WTC11 (cell line): ENCODE data around the gene CARM1. TPM values are rescaled to one million over a fixed set of nuclear protein-coding genes. Genes with fewer than 3 reads are reported as not detected.

Experiments
- ATAC-seq: fragments of 200-7000 bp; cut with Tn5 transposase; 2 replicates; pipeline ENCODE4 v1.10.0; 2021; ENCODE audit warnings: mild to moderate bottlenecking, moderate library complexity
- CTCF ChIA-PET: fragments of 300-600 bp; sonication (Branson Sonifier 250); formaldehyde crosslinking; loops from one replicate; lab custom pipeline; 2021; ENCODE audit warnings: antibody characterized with exemption; lab: Charles Lee
- POLR2A ChIA-PET: fragments of 350-600 bp; sonication (Branson Sonifier 250); formaldehyde crosslinking; loops from one replicate; lab custom pipeline; 2021; ENCODE audit warnings: antibody characterized with exemption; lab: Charles Lee
- DNase-seq: peaks from one replicate; pipeline ENCODE4 v3.0.0; 2021; ENCODE audit warnings: low spot score
- H3K27ac Mint-ChIP-seq: 2 replicates; pipeline ENCODE4 v1.8.0; 2021; ENCODE audit warnings: mixed read lengths
- H3K27me3 Mint-ChIP-seq: 2 replicates; pipeline ENCODE4 v1.8.0; 2021; ENCODE audit warnings: low read depth, mild to moderate bottlenecking, moderate library complexity, mixed read lengths
- H3K36me3 Mint-ChIP-seq: 2 replicates; pipeline ENCODE4 v1.8.0; 2021; ENCODE audit warnings: mixed read lengths
- H3K4me1 Mint-ChIP-seq: 2 replicates; pipeline ENCODE4 v1.8.0; 2022; ENCODE audit warnings: mixed read lengths
- H3K4me3 Mint-ChIP-seq: 2 replicates; pipeline ENCODE4 v1.8.0; 2021; ENCODE audit warnings: mild to moderate bottlenecking, moderate library complexity, mixed read lengths
- H3K9me3 Mint-ChIP-seq: 2 replicates; pipeline ENCODE4 v1.8.0; 2021; ENCODE audit warnings: mixed read lengths
- ARID4B ChIP-seq: sonication (generic); formaldehyde crosslinking; IDR thresholded peaks from 2 replicates; pipeline ENCODE4 v1.8.0; 2023; ENCODE audit warnings: missing genetic modification reagents, mild to moderate bottlenecking, borderline replicate concordance
- ATF1 ChIP-seq: sonication (generic); formaldehyde crosslinking; IDR thresholded peaks from 2 replicates; pipeline ENCODE4 v1.8.1; 2023; ENCODE audit warnings: mild to moderate bottlenecking, moderate library complexity, missing genetic modification reagents
- ATF3 ChIP-seq: sonication (generic); formaldehyde crosslinking; conservative IDR thresholded peaks from 2 replicates; pipeline ENCODE4 v1.8.1; 2022; ENCODE audit warnings: mild to moderate bottlenecking, missing genetic modification reagents
- ATF6 ChIP-seq: sonication (generic); formaldehyde crosslinking; IDR thresholded peaks from 2 replicates; pipeline ENCODE4 v1.8.1; 2023; ENCODE audit warnings: mild to moderate bottlenecking, missing genetic modification reagents
- E2F5 ChIP-seq: sonication (generic); formaldehyde crosslinking; IDR thresholded peaks from 2 replicates; pipeline ENCODE4 v1.8.1; 2022; ENCODE audit warnings: mild to moderate bottlenecking, moderate library complexity, missing genetic modification reagents
- ELF4 ChIP-seq: sonication (generic); formaldehyde crosslinking; IDR thresholded peaks from 2 replicates; pipeline ENCODE4 v1.8.1; 2022; ENCODE audit warnings: low read depth, mild to moderate bottlenecking, moderate library complexity, missing genetic modification reagents
- ETV6 ChIP-seq: sonication (generic); formaldehyde crosslinking; IDR thresholded peaks from 2 replicates; pipeline ENCODE4 v1.8.1; 2022; ENCODE audit warnings: mild to moderate bottlenecking, missing genetic modification reagents
- FOXK1 ChIP-seq: sonication (generic); formaldehyde crosslinking; IDR thresholded peaks from 2 replicates; pipeline ENCODE4 v1.8.0; 2022; ENCODE audit warnings: mild to moderate bottlenecking, moderate library complexity, missing genetic modification reagents
- FOXP1 ChIP-seq: sonication (generic); formaldehyde crosslinking; IDR thresholded peaks from 2 replicates; pipeline ENCODE4 v1.8.0; 2022; ENCODE audit warnings: missing genetic modification reagents, mild to moderate bottlenecking, moderate library complexity, borderline replicate concordance
- FOXP4 ChIP-seq: sonication (generic); formaldehyde crosslinking; IDR thresholded peaks from 2 replicates; pipeline ENCODE4 v1.8.0; 2022; ENCODE audit warnings: mild to moderate bottlenecking, missing genetic modification reagents
- IRF2 ChIP-seq: sonication (generic); formaldehyde crosslinking; IDR thresholded peaks from 2 replicates; pipeline ENCODE4 v1.8.0; 2022; ENCODE audit warnings: low read depth, missing genetic modification reagents, borderline replicate concordance
- MXD4 ChIP-seq: fragments of 250-450 bp; sonication (Bioruptor Pico); IDR thresholded peaks from 2 replicates; pipeline ENCODE4 v1.8.0; 2021; ENCODE audit warnings: mild to moderate bottlenecking, moderate library complexity, borderline replicate concordance
- SMAD4 ChIP-seq: sonication (generic); formaldehyde crosslinking; IDR thresholded peaks from 2 replicates; pipeline ENCODE4 v1.8.0; 2022; ENCODE audit warnings: mild to moderate bottlenecking, missing genetic modification reagents
- SP1 ChIP-seq: sonication (generic); formaldehyde crosslinking; conservative IDR thresholded peaks from 2 replicates; pipeline ENCODE4 v1.8.1; 2022; ENCODE audit warnings: missing genetic modification reagents
- TCF7 ChIP-seq: sonication (generic); formaldehyde crosslinking; IDR thresholded peaks from 2 replicates; pipeline ENCODE4 v1.8.0; 2022; ENCODE audit warnings: mild to moderate bottlenecking, low read depth, missing genetic modification reagents, moderate library complexity
- TEAD4 ChIP-seq: sonication (generic); formaldehyde crosslinking; IDR thresholded peaks from 2 replicates; pipeline ENCODE4 v1.8.0; 2022; ENCODE audit warnings: mild to moderate bottlenecking, missing genetic modification reagents
- TP53 ChIP-seq: sonication (generic); formaldehyde crosslinking; IDR thresholded peaks from 2 replicates; pipeline ENCODE4 v1.8.1; 2023; ENCODE audit warnings: mild to moderate bottlenecking, missing genetic modification reagents
- ZNF219 ChIP-seq: sonication (generic); formaldehyde crosslinking; IDR thresholded peaks from 2 replicates; pipeline ENCODE4 v1.8.0; 2023; ENCODE audit warnings: missing genetic modification reagents, mild to moderate bottlenecking, borderline replicate concordance
- ZNF232 ChIP-seq: sonication (generic); formaldehyde crosslinking; IDR thresholded peaks from 2 replicates; pipeline ENCODE4 v1.8.0; 2022; ENCODE audit warnings: mild to moderate bottlenecking, missing genetic modification reagents
- ZNF263 ChIP-seq: sonication (generic); formaldehyde crosslinking; IDR thresholded peaks from 2 replicates; pipeline ENCODE4 v1.8.1; 2022; ENCODE audit warnings: low read depth, mild to moderate bottlenecking, moderate library complexity, missing genetic modification reagents
- ZNF281 ChIP-seq: sonication (generic); formaldehyde crosslinking; IDR thresholded peaks from 2 replicates; pipeline ENCODE4 v1.8.0; 2023; ENCODE audit warnings: mild to moderate bottlenecking, missing genetic modification reagents
- ZNF512 ChIP-seq: sonication (generic); formaldehyde crosslinking; IDR thresholded peaks from 2 replicates; pipeline ENCODE4 v1.8.1; 2022; ENCODE audit warnings: missing genetic modification reagents, borderline replicate concordance
- total RNA-seq: library from RNA; stranded (reverse); gene quantifications from 3 replicates; pipeline ENCODE4 v1.2.3, GENCODE V29; 2021

Gene CARM1
- total RNA-seq, 1 experiment from 2014 or later: 125 TPM

- no peak for TF ChIP-seq ZNF263 (CRISPR knock-in tag)
- TF ChIP-seq TCF7 (CRISPR knock-in tag): no peak
- no peak for TF ChIP-seq ARID4B (CRISPR knock-in tag)
- no peak for TF ChIP-seq MXD4 (CRISPR knock-in tag)
- no peak for TF ChIP-seq IRF2
- TF ChIP-seq TP53 (CRISPR knock-in tag): no peak
- TF ChIP-seq FOXK1 (CRISPR knock-in tag): no peak
- TF ChIP-seq ZNF232: no peak
- no peak for TF ChIP-seq FOXP1 (CRISPR knock-in tag)
- no peak for TF ChIP-seq ELF4 (CRISPR knock-in tag)
- no peak for TF ChIP-seq SMAD4 (CRISPR knock-in tag)
These were observed 51.3 kb downstream of the CARM1 start (continued) for GRCh38 chr19:10922638-10923014.

- ATAC-seq (no peak), DNase-seq (no peak)
- Mint-ChIP-seq H3K27ac (no peak overlapping the region), H3K36me3 (peaks cover 14% of the 10 kb centered on the region), H3K4me1 (0 out of 2 replicates have a peak, but pooled peaks cover 5% of the 10 kb centered on the region), H3K4me3 (no peak overlapping the region), H3K27me3 (no peaks in the 10 kb centered on the region), H3K9me3 (no peaks in the 10 kb centered on the region)
- CTCF ChIA-PET: no interaction called here
- POLR2A ChIA-PET: no interaction called here
- TF ChIP-seq ZNF219 (CRISPR knock-in tag) (no peak), ZNF281 (CRISPR knock-in tag) (no peak), ATF6 (CRISPR knock-in tag) (no peak), ETV6 (CRISPR knock-in tag) (no peak), ATF3 (0 out of 2 replicates have a peak, but pooled peaks have one; percentile 56), ATF1 (CRISPR knock-in tag) (no peak), ZNF512 (no peak), FOXP4 (CRISPR knock-in tag) (no peak), E2F5 (CRISPR knock-in tag) (no peak), SP1 (CRISPR knock-in tag) (no peak), TEAD4 (CRISPR knock-in tag) (no peak)
These were observed 52.1 kb downstream of the CARM1 start for GRCh38 chr19:10923260-10924112.
